C4-2B (cell line): ENCODE data around the gene BAMBI.
A peak's percentile ranks its signal among the peaks of the same experiment; 100 is the strongest.

Source experiments
- CTCF ChIP-seq: fragments of 450-650 bp; conservative IDR thresholded peaks from 2 replicates; pipeline ENCODE4 v1.5.1; 2017; ENCODE audit warnings: mild to moderate bottlenecking
- ZFX ChIP-seq: fragments of 450-650 bp; IDR thresholded peaks from 2 replicates; pipeline ENCODE4 v1.6.1; 2017

- TF ChIP-seq CTCF (no peak), ZFX (peak; percentile 59)
Observed at GRCh38 chr10:28677888-28678686, 766 bp downstream of the BAMBI start.
